ENCODE results near the gene TBC1D4.

DNA sequence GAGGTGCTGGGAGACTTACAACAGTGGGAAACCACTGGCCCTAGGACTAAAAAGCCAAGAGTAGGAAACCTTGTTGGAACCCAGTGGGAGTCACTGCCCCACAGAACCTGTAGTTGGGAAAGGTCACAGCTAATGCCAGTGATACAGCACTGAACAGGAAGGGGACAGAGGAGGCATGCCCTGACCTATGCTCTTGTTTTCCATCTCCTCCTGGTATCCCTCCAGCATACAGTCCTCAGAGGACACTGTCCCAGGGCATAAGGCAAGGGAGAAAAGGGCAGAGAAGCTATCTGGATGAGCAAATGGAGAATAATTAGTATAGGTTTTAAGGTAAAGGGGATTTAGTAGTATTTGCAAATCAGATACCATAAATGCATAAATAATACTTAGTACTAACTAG lies 11.2 kb upstream of the TBC1D4 start:
- no peak for TF ChIP-seq POLR2A (IDR thresholded peaks at IDR 0.05)
- TF ChIP-seq CTCF (IDR thresholded peaks at IDR 0.05) = no peak
- TF ChIP-seq POLR2AphosphoS5 (IDR thresholded peaks at IDR 0.05) = no peak
